Naive thymus-derived CD4-positive, alpha-beta T cell (primary cell): ENCODE results near the gene SYT8. TPM values are rescaled to one million over a fixed set of nuclear protein-coding genes. Genes with fewer than 3 reads are reported as not detected.

Experiments
- ATAC-seq: fragments of 150-1000 bp; cut with Tn5 transposase; 2 replicates; pipeline ENCODE4 v1.10.0; 2021; ENCODE audit warnings: mild to moderate bottlenecking, moderate library complexity
- CTCF ChIA-PET: fragments of 350-600 bp; sonication (Branson Sonifier 250); formaldehyde crosslinking; loops from one replicate; lab custom pipeline; 2021; ENCODE audit warnings: antibody characterized with exemption; lab: Charles Lee
- POLR2A ChIA-PET: fragments of 350-600 bp; sonication (Branson Sonifier 250); formaldehyde crosslinking; loops from one replicate; lab custom pipeline; 2021; ENCODE audit warnings: antibody characterized with exemption, inconsistent platforms; lab: Charles Lee
- DNase-seq, 9 donors: peaks; one replicate each; pipeline versions ENCODE4 v3.0.0 to v3.0.0-alpha.2; 2020 to 2022; ENCODE audit warnings: mixed read lengths in 1 of 9
- H3K27ac ChIP-seq: one replicate; pipeline ENCODE4 v1.7.0; 2013; ENCODE audit warnings: mild to moderate bottlenecking, low read depth, low read length, moderate library complexity
- H3K27me3 ChIP-seq, 2 donors: one replicate each; pipeline ENCODE4 v1.7.0; 2013; ENCODE audit warnings: low read length in 2 of 2, mild to moderate bottlenecking in 2 of 2, moderate library complexity in 2 of 2; ENCODE audit not compliant: control insufficient read depth in 2 of 2, insufficient read depth in 2 of 2
- H3K36me3 ChIP-seq, 3 experiments: 1 replicate in 2 of 3; 2 replicates in 1 of 3; pipeline ENCODE4 v1.7.0; 2013; ENCODE audit warnings: low read length in 3 of 3, mild to moderate bottlenecking in 3 of 3, moderate library complexity in 1 of 3; ENCODE audit not compliant: insufficient read depth in 3 of 3, control insufficient read depth in 2 of 3
- H3K4me1 ChIP-seq, 2 donors: one replicate each; pipeline ENCODE4 v1.7.0; 2013; ENCODE audit warnings: low read length in 2 of 2, mild to moderate bottlenecking in 2 of 2, moderate library complexity in 1 of 2; ENCODE audit not compliant: control insufficient read depth in 2 of 2, insufficient read depth in 2 of 2
- H3K4me3 ChIP-seq: 2 replicates; pipeline ENCODE4 v1.7.0; 2013; ENCODE audit warnings: mild to moderate bottlenecking, low read length
- H3K9me3 ChIP-seq, 3 experiments: 1 replicate in 2 of 3; 2 replicates in 1 of 3; pipeline ENCODE4 v1.7.0; 2013; ENCODE audit warnings: low read length in 3 of 3; ENCODE audit not compliant: control insufficient read depth in 2 of 3
- H3K27ac Mint-ChIP-seq, 9 donors: one replicate each; pipeline ENCODE4 v1.8.0; 2020 to 2022; ENCODE audit warnings: mixed read lengths in 9 of 9, mild to moderate bottlenecking in 8 of 9, moderate library complexity in 5 of 9, inconsistent platforms in 2 of 9
- H3K27me3 Mint-ChIP-seq, 5 donors: one replicate each; pipeline ENCODE4 v1.8.0; 2021 to 2022; ENCODE audit warnings: mixed read lengths in 5 of 5, mild to moderate bottlenecking in 1 of 5
- H3K36me3 Mint-ChIP-seq, 5 donors: one replicate each; pipeline ENCODE4 v1.8.0; 2020 to 2022; ENCODE audit warnings: mixed read lengths in 5 of 5, mild to moderate bottlenecking in 3 of 5, inconsistent platforms in 1 of 5
- H3K4me1 Mint-ChIP-seq, 7 donors: one replicate each; pipeline ENCODE4 v1.8.0; 2020 to 2022; ENCODE audit warnings: mixed read lengths in 7 of 7, mild to moderate bottlenecking in 3 of 7, inconsistent platforms in 1 of 7
- H3K4me3 Mint-ChIP-seq, 10 donors: one replicate each; pipeline ENCODE4 v1.8.0; 2020 to 2022; ENCODE audit warnings: mild to moderate bottlenecking in 10 of 10, mixed read lengths in 10 of 10, moderate library complexity in 6 of 10, inconsistent platforms in 2 of 10
- H3K9me3 Mint-ChIP-seq, 11 donors: one replicate each; pipeline ENCODE4 v1.8.0; 2020 to 2022; ENCODE audit warnings: mixed read lengths in 11 of 11, mild to moderate bottlenecking in 4 of 11, inconsistent platforms in 1 of 11, moderate library complexity in 1 of 11
- intact Hi-C, 2 donors: fragments of 100-400 bp; cut with micrococcal nuclease; formaldehyde crosslinking; loops; one replicate each; pipeline ENCODE4 v1.15.1; 2023
- polyA plus RNA-seq, 2 donors: library from polyadenylated mRNA; unstranded; fragments of 300-500 nt; fragmentation: Illumina TruSeq; gene quantifications; one replicate each; pipeline ENCODE4 v1.2.3, GENCODE V29; 2021
- total RNA-seq, 6 experiments: library from RNA in 5 of 6; stranded (reverse) in 5 of 6; gene quantifications; 1 replicate in 5 of 6; 2 replicates in 1 of 6; pipeline ENCODE4 v1.2.3 and lab custom pipeline; 2021 to 2026

SYT8 gene
- total and polyA plus RNA-seq, 7 experiments from 2014 or later: not detected

DNA sequence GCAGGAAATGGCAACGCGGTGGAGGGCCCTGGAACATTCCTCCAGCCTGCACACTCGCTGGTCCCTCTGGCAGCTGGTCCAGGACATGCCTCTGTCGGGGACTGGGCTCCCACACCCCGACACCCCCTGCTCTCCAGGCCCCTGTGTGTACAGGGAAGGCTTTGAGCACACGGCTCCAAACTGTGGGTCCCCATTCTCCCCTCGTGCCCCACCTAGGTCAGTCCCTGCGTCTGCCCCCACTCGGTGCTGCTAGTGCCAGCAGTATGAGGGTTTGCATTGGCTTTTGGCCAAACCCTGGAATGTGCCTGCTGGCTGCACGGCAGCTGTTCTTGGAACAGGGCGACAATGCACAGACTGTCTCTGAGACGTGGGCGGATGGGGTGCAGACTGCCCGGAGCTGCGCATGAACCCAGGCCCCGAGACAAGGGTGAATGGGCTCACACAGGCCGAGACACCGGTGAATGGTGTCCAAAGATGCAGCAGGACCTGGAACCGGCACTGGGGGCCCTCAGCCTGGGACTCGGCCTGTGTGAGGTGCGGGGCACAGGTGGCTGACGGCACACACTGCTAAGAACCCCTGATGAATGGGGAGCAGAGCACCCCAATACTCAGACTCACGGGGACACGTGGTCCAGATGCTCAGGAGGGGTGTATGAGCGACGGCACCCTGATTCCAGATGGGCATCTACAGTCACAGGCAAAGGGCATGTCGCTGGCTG is 7.5 kb upstream of the SYT8 start:
- DNase-seq: no peak
- no peak overlapping the region for H3K27ac Mint-ChIP-seq
- no peak for ATAC-seq
- no peaks in the 10 kb centered on the region for H3K36me3 Mint-ChIP-seq
- no peak overlapping the region for H3K4me3 ChIP-seq
- H3K9me3 Mint-ChIP-seq: no peaks in the 10 kb centered on the region
- no peak overlapping the region for H3K27ac ChIP-seq
- peaks cover 0 to 1% (median 0%) of the 10 kb centered on the region in 7 donors for H3K4me1 Mint-ChIP-seq
- intact Hi-C loops: no loop called here
- H3K9me3 ChIP-seq: no peaks in the 10 kb centered on the region
- POLR2A ChIA-PET: interaction anchor here (0.5 to 0.6 kb wide), 2 partner anchors 22 to 130 kb away, joined by 4 read pairs; partner anchors contain the start of gene KRTAP5-6
- H3K4me1 ChIP-seq: no peaks in the 10 kb centered on the region
- H3K27me3 ChIP-seq: no peaks in the 10 kb centered on the region
- CTCF ChIA-PET: interaction anchor here (1.0 to 3.4 kb wide), 2 partner anchors 9 to 134 kb away, joined by 3 to 17 read pairs; no protein-coding TSS in a partner anchor
- no peaks in the 10 kb centered on the region for H3K36me3 ChIP-seq
- no peak overlapping the region for H3K4me3 Mint-ChIP-seq
- H3K27me3 Mint-ChIP-seq: peaks cover 0 to 11% (median 3%) of the 10 kb centered on the region in 5 donors

DNA sequence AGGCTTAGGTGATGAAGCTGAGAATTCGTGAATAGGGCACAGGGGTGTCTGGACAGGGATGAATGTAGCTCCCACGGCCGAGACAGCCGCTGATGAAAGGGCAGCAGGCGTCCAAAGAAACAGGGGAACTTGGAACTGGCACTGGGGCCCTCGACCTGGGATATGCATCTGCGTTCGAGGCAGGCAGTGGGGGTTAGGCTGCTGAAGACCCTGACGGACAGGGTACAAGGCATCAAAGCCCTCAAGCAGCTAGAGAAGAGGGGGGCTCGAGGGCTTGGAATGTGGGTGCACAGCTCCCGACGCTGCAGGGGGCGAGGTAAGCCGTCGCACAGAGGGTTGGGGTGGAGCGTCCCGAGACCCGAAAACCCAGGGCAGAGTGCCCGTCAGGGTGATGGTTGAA is 6.9 kb upstream of the SYT8 start:
- intact Hi-C loops: no loop called here
- CTCF ChIA-PET: interaction anchor here (1.0 to 3.4 kb wide), 3 partner anchors 8 to 136 kb away, joined by 3 to 17 read pairs (median 3); no protein-coding TSS in a partner anchor

DNA sequence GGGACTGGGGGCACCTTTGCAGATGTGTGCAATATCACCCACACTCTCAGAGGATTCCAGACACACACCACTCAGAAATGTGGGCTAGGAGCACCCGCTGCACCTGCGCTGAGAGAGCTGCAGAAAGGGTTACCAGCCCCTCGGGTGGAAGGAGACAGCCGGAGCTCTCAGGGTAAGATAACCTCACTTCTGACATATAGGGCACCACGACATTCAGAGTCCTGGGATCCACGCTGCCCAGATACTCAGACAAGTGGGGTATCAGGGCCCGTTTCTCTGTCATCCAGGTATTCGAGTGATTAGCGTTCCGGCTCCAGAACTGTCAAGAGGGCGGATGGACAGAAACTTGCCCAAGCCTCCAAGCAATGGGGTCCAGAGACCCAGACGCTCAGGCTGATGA is 6.2 kb upstream of the SYT8 start:
- DNase-seq (no peak), ATAC-seq (no peak)
- H3K4me1 ChIP-seq: no peaks in the 10 kb centered on the region
- H3K27me3 Mint-ChIP-seq: peaks cover 0 to 11% (median 5%) of the 10 kb centered on the region in 5 donors
- no peak overlapping the region for H3K4me3 Mint-ChIP-seq
- H3K27ac Mint-ChIP-seq: no peak overlapping the region
- H3K27me3 ChIP-seq: no peaks in the 10 kb centered on the region
- no peaks in the 10 kb centered on the region for H3K9me3 Mint-ChIP-seq
- ChIA-PET POLR2A (no interaction called here), CTCF (interaction anchor here (0.6 to 3.4 kb wide), 4 partner anchors 131 to 804 kb away, joined by 3 to 17 read pairs (median 5); no protein-coding TSS in a partner anchor)
- no peak overlapping the region for H3K4me3 ChIP-seq
- no peaks in the 10 kb centered on the region for H3K9me3 ChIP-seq
- no peaks in the 10 kb centered on the region for H3K36me3 Mint-ChIP-seq
- H3K4me1 Mint-ChIP-seq: peaks cover 0 to 1% (median 0%) of the 10 kb centered on the region in 7 donors
- H3K36me3 ChIP-seq: no peaks in the 10 kb centered on the region
- no peak overlapping the region for H3K27ac ChIP-seq
- intact Hi-C loops: no loop called here

More for the DNA sequence above, 6.9 kb upstream of the SYT8 start:
- POLR2A ChIA-PET: no interaction called here
- no peak for DNase-seq
- Mint-ChIP-seq H3K27ac (no peak overlapping the region), H3K4me1 (peaks cover 0 to 1% (median 0%) of the 10 kb centered on the region in 7 donors), H3K27me3 (peaks cover 0 to 11% (median 3%) of the 10 kb centered on the region in 5 donors), H3K9me3 (no peaks in the 10 kb centered on the region), H3K4me3 (no peak overlapping the region), H3K36me3 (no peaks in the 10 kb centered on the region)
- Histone ChIP-seq H3K36me3 (no peaks in the 10 kb centered on the region), H3K4me3 (no peak overlapping the region), H3K27me3 (no peaks in the 10 kb centered on the region), H3K4me1 (no peaks in the 10 kb centered on the region), H3K9me3 (no peaks in the 10 kb centered on the region), H3K27ac (no peak overlapping the region)
- no peak for ATAC-seq

DNA sequence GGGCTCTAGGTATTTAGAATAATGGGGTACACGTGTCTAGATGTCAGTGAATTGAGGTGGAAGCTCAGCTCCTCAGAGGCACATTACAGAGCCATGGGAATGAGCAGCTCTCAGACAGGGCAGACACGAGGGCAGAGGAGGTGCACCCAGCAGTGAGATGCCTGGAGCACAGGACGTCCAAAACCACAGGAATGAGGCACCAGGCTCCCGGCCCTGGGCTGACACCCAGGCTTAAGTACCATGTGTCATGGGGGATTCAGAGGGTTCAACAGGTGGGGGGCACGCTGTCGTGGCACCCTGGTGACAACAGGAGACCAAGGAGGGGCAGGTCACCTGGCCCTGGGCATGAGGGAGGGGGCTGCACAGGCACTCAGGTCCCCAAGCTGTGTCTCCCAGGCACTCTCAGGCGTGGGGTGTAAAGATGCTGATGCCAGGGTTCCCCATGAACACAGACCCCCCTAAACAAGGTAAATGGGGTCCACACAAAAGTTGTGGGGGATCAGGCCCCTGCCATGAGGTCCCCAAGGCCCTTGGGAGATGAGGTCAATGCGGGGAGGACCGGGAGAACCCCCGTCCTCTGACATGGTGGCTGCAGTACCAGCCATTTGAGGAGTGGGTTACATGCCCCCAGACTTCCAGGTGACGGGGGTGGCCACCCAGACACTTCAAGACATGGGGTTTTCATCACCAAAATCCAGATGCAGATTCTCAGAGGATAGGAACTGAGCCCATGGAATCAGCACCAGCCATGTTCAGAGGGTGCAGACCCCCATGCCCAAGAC is 5.6 kb upstream of the SYT8 start:
- ATAC-seq (no peak), DNase-seq (no peak)
- H3K36me3 Mint-ChIP-seq: no peaks in the 10 kb centered on the region
- H3K4me1 ChIP-seq: no peaks in the 10 kb centered on the region
- H3K4me1 Mint-ChIP-seq: peaks cover 0 to 1% (median 0%) of the 10 kb centered on the region in 7 donors
- no peak overlapping the region for H3K27ac Mint-ChIP-seq
- H3K27ac ChIP-seq: no peak overlapping the region
- H3K36me3 ChIP-seq: no peaks in the 10 kb centered on the region
- CTCF ChIA-PET: interaction anchor here (0.6 to 7.8 kb wide), 6 partner anchors 129 to 805 kb away, joined by 3 to 229 read pairs (median 6); no protein-coding TSS in a partner anchor
- intact Hi-C loops: no loop called here
- H3K4me3 Mint-ChIP-seq: no peak overlapping the region
- H3K9me3 ChIP-seq: no peaks in the 10 kb centered on the region
- H3K4me3 ChIP-seq: no peak overlapping the region
- H3K27me3 ChIP-seq: no peaks in the 10 kb centered on the region
- H3K9me3 Mint-ChIP-seq: no peaks in the 10 kb centered on the region
- peaks cover 0 to 11% (median 5%) of the 10 kb centered on the region in 5 donors for H3K27me3 Mint-ChIP-seq
- POLR2A ChIA-PET: no interaction called here

DNA sequence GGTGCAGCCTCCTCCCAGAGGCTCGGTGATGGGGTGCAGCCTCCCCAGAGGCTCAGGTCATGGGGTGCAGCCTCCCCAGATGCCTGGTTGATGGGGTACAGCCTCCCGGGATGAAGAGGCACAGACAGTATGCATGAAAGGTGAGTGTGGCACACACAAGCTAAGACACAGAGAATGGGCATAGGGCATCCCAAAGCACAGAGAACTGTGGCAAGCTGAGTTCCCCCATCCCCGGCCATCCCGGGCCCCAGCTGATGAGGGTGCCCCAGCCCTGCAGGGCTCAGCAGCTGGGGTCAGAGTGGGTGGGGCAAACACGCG is 4.8 kb upstream of the SYT8 start:
- no peaks in the 10 kb centered on the region for H3K27me3 ChIP-seq
- H3K27ac ChIP-seq: no peak overlapping the region
- ChIA-PET CTCF (interaction anchor here (0.6 to 7.8 kb wide), 3 partner anchors 47 to 137 kb away, joined by 3 to 229 read pairs (median 5); no protein-coding TSS in a partner anchor), POLR2A (no interaction called here)
- Mint-ChIP-seq H3K27ac (no peak overlapping the region), H3K4me3 (no peak overlapping the region), H3K27me3 (peaks cover 0 to 11% (median 5%) of the 10 kb centered on the region in 5 donors), H3K36me3 (no peaks in the 10 kb centered on the region), H3K9me3 (no peaks in the 10 kb centered on the region), H3K4me1 (peaks cover 0 to 1% (median 0%) of the 10 kb centered on the region in 7 donors)
- H3K9me3 ChIP-seq: no peaks in the 10 kb centered on the region
- H3K36me3 ChIP-seq: no peaks in the 10 kb centered on the region
- DNase-seq (no peak), ATAC-seq (no peak)
- intact Hi-C loops: no loop called here
- no peak overlapping the region for H3K4me3 ChIP-seq
- H3K4me1 ChIP-seq: no peaks in the 10 kb centered on the region

DNA sequence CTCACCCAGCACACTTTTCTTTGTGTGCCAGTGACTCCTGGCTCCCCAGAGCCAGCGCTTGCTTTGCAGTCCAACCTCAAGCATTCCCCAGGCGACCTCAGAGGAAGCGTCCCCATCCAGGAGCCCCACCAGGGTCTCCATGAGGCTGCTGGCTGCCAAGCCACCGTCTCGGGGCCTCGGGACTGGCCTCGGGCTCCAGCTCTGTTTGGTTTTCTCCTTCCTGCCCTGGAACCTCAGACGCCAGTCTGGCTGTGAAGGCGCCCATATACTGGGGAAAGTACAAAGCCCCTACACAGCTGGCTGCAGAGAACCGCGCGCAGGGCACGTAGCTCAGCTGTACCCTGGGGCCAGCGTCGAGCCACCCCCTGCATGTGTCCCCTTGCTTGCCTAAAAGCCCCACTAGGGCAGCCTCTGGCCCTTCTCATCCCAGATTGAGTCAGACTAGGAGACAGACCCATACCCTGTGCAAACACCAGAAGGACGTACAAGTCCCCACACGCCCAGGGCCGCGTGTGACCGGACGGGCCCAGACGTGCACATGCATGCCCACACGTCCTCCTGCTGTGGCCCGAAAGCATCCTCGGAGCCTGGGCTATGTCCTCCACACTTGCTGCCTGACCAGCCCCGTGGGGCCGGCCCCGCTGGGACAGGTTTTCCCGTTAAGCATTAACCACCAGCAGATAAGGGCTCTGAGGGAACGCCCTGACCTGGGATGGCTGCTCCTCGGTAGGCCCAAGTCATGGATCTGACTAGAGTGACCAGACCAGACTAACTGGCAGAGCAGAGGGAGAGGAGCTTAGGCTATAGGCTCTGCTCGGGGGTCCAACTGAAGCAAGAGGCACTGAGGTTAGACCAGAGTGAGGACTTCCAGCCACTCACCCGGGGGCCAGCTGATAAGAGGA is 4.2 kb upstream of the SYT8 start:
- POLR2A ChIA-PET: no interaction called here
- Histone ChIP-seq H3K4me3 (no peak overlapping the region), H3K27ac (no peak overlapping the region), H3K36me3 (no peaks in the 10 kb centered on the region), H3K27me3 (no peaks in the 10 kb centered on the region), H3K4me1 (no peaks in the 10 kb centered on the region), H3K9me3 (no peaks in the 10 kb centered on the region)
- no peaks in the 10 kb centered on the region for H3K9me3 Mint-ChIP-seq
- H3K4me3 Mint-ChIP-seq: no peak overlapping the region
- DNase-seq (no peak), ATAC-seq (no peak)
- H3K27ac Mint-ChIP-seq: no peak overlapping the region
- H3K4me1 Mint-ChIP-seq: peaks cover 0 to 1% (median 0%) of the 10 kb centered on the region in 7 donors
- H3K36me3 Mint-ChIP-seq: no peaks in the 10 kb centered on the region
- H3K27me3 Mint-ChIP-seq: peaks cover 0 to 11% (median 5%) of the 10 kb centered on the region in 5 donors
- CTCF ChIA-PET: interaction anchor here (0.5 to 7.8 kb wide), 8 partner anchors 10 to 895 kb away, joined by 3 to 229 read pairs (median 3); no protein-coding TSS in a partner anchor
- intact Hi-C loops: no loop called here
